Activated gamma-delta T cell (primary cell): ENCODE data around the gene JADE2.
"Not testable (repeated sequence)": the region's sequence is repeated elsewhere in the genome, so short reads cannot be mapped to it uniquely, and the experiment has no call there.

Experiments used
- DNase-seq: peaks from one replicate; lab custom pipeline; 2025; lab: John Stamatoyannopoulos, UW

Gene JADE2

DNA sequence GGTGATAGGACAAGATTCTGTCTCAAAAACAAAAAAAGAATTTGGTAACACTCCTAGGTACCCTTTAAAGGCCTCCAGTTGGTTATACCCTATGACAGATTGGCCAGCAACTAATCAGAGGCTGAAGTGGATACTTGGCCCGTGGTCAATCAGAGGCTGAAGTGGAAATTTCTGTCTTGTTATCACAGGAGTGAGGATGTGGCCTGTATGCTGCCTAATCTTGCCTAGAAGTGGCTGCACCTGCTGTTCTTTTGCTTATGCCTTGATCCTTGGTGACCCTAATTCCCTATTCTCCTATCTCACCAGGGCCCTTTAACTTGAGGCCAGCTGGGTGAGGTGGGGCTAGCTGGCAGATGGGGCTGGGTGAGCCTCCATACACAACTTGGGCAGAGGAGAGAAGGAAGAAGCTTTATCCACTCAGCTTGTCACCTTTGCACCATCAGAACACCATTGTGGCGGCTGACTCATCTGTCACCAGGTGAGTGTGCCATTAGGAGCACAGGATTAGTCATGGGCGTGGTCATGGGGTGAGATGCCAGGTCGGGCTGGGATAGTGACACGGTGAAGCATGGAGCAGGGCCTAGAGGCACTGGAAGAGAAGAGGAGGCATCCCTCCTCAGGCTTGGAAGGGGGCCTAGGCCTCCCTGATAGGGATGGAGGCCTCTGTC, 65.7 kb downstream of the JADE2 start:
- DNase-seq = no peak

DNA sequence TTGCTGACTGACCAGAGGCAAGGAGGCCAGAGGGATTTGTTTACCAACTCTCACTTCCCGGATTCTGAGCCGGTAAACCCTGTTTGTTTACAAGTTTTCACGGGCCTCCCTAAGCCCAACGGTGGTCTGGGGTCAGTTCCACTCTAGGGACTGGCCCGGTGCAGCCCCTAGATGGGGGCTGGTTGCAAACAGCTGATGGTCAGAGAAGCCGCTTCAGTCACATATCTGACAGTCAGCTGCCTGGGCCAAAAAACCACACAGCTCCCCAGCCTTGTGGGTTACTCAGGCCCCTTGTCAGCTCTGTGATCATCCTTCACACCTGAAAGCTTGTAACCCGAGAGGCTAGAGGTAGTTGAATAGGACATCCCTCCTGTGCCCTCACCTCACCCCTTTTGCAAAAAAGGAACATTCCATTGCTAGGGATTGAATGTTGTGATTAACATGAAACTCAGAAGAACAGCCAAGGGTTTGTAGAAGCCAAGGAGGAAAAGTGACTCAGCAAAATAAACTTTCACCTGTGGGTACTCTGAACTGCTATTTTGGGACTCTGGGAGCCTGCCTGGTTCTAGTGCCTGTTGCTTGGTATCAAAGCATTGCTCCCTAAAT, 66.8 kb downstream of the JADE2 start:
- DNase-seq = no peak

DNA sequence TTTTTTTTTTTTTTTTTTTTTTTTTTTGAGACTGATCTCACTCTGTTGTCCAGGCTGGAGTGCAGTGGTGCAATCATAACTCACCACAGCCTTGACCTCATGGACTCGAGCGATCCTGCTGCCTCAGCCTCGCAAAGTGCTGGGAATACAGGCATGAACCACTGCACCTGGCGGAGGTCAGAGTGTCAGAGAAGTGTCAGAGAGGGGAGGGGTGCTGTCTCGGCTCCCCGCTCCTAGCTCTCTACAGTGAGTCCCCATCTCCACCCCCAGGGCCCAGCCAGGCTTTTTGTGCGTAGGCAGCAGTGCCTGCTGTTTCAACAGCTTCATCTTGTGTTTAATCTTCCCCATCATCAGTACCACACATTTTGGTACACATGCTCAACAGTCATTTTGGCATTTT, 68.9 kb downstream of the JADE2 start:
- DNase-seq = no peak

DNA sequence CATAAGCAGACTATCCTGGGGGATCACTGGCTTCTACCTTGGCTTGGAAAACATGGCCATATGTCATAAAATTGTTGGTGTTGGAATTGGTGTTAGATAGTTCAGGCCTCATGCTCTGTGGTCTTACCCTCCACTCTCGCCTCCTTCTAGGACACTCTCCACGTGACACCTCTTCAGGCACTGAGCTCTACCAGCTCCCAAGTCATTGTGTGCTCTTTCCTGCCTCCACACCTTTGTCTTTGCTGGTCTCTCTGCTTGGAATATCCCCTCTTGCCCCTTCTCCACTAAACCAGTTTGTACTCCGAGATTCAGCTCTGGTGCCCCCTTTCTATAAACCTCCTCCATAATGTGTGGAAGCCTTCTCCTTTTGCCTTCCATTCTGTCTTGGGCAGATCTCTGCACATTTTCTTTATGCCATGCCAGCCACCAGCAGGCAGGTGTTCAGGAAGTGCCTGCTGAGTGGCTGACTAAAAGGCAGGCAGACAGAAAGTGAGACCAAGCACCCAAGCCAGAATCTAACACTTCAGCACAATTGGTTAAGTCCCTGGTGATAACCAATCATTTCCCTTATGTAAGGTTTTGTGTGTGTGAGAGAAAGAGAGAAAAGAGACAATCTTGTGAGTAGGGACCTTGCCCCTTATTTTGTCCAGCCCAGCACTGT, 69.5 kb downstream of the JADE2 start:
- no peak for DNase-seq

DNA sequence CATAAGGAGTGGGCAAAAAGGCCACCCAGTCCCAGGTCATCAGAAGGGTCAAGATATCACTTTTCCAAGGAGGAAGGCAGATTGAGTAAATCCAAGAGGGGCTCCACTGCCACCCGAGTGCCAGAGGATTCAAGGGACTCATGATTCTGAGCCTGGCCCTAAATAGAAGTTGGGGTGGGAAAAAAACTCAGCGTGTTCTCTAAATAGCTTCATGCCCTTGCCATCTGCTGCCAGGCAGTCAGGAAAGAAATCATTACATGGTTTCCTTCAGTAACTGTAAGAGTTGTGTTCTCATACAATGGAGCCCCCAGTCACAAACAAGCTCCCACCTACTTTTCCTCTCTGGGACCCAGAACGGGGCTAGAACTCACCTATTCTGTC, 70.0 kb downstream of the JADE2 start:
- DNase-seq = no peak

DNA sequence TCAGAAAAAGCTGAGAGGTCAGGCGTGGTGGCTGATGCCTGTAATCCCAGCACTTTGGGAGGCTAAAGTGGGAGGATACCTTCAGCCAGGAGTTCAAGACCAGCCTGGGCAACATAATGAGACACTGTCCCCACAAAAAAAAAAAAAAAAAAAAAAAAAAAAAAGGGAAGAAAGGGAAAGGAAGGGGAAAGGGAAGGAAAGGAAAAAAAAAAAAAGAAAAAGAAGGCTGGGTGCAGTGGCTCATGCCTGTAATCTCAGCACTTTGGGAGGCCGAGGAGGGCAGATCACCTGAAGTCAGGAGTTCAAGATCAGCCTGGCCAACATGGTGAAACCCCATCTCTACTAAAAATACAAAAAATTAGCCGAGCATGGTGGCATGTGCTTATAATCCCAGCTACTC, 74.3 kb downstream of the JADE2 start:
- DNase-seq = not testable (repeated sequence)

DNA sequence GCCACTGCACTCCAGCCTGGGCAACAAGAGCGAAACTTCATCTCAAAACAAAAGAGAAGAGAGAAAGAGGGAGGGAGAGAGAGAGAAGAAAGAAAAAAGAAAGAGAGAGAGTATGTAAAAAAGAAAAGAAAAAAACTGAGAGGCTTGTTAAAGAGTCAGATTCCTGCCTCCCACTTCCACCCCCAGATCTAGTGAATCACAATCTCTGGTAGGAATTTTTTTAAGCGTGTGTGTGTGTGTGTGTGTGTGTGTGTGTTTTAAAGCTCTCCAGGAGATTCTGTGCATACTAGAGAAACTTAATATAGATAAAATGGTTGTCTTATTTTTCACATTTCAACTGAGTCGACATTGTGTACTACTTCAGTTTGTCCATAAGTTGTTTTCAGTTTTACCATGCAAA, 75.1 kb downstream of the JADE2 start:
- no peak for DNase-seq

DNA sequence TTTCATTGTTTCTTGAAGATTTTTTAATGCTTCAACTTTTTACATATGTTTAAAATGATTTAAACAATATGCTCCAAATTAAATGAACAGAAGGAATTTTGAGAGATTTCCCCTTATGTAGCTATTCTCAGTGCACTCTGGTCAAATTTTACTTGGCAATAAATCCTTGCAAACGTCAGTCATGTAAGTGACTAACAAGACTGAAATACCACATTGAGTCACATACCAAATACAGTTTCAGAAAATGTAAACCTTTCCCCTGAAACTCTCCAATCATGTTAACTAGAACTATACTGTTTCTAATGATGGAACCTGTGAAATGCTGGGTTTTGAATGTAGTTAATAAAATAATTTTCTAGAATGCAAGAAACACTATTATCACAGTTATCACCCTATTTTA, 77.6 kb downstream of the JADE2 start:
- DNase-seq = no peak

- DNase-seq = no peak
These were observed 79.4 kb downstream of the JADE2 start for GRCh38 chr5:134604908-134605307.

DNA sequence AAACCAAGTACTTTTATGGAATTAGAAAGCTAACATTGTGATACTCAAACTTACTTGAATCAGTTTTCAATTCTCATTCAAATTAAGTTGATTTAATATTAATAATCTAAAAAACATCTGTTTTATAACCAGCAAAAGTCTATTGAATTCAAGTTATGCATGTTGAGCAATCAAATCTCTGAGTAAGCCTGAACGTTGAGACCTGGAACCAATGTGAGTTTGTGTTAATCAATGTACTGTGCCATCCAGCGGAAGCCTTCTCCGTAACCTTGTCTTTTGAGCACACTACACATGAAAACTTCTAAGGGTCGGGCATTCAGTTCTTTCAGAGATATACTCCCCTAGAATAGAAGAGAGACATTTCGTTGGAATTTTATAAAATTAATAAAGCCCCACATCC, 81.3 kb downstream of the JADE2 start:
- DNase-seq = no peak

- DNase-seq = no peak
These were observed 83.1 kb downstream of the JADE2 start for GRCh38 chr5:134608555-134608954.

- DNase-seq = no peak
These were observed 83.9 kb downstream of the JADE2 start for GRCh38 chr5:134609232-134609851.

DNA sequence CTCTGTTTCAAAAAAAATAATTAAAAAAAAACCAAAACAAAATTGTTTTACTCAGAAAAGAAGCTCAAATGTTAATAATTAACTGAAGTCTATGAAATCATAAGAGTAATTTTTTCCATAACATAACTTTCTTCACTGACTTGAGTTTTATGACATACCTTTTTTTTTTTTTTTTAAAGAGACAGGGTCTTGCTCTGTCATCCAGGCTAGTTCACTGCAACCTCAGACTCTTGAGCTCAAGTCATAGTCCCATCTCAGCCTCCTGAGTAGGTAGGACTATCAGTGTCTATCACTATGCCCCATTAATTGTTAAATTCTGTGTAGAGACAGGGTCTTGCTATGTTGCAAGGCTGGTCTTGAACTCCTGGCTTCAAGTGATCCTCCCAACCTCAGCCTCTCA, 85.3 kb downstream of the JADE2 start:
- no peak for DNase-seq

- DNase-seq = no peak
These were observed 86.0 kb downstream of the JADE2 start for GRCh38 chr5:134611515-134611914.

DNA sequence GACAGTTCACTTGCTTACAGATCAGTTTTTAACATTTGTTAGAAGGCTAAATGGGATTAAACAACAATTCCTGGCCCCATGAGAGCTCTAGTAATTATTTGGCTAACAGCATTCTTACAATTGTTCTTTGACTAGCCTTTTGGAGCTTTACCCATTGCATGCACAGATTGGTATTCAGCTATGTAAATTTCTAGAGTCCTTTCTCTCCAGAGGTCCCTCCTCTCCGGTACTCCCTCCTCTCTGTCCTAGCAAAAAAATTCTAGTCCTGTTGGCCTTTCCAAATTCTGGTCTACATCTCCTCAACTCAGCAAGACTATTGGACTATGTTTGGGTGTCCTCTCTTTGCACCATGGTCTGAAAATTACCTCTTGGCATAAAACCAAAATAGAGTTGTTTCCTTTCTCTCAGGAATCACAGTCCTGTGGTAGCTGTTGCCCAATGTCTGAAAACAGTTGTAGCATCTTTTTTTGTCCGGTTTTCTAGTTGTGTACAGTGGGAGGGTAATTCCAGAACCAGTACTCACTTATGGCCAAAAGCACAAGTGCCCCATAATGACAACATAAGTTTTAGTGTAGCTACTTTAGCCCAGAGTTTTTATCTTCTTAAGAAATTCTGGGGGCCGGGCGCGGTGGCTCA, 89.1 kb downstream of the JADE2 start:
- DNase-seq = no peak

GRCh38 chr5:134620634-134621033, 95.2 kb downstream of the JADE2 start:
- no peak for DNase-seq

DNA sequence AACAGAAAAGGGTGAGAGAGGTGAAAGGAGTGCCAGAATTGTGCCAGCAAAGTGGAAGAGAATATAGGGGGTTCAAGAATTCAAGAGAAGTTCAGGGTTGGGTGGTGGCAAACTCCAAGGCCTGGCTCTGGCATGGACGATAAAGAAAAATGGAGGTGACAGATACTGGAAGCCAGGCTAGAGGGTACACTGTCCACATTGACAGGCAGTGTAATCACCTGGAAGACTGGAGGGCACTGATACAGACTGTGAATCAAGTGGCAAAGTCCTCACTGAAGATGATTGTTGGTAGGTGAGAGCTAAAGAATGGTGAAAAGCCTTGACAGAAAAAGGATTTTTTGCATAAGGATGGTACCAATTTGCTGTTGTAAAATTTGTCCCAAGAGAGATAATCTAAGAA, 100.1 kb downstream of the JADE2 start:
- DNase-seq = no peak

- no peak for DNase-seq
These were observed 101.0 kb downstream of the JADE2 start for GRCh38 chr5:134626369-134627014.
